ENCODE results near the gene CYB5R4.

DNA sequence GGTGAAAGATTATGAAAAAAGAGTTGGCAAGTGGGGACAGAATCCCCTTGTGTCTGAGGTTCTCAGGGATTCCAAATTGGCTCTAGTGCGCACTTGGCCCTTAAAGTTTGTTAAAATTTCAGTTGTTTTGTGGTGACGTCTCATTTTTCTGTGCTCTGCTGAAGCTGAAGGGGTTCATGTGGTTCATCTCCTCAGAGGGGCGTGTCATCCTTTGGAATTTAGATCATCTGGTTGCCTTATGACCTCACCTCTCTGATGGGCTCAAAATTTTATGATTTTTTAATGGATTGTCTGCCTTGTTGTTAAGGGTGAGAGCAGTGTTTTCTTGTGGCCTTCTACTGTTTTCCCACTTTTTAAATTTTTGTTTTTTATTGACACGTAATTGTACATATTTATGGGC is 20.3 kb downstream of the CYB5R4 start:
- TF ChIP-seq, protein P1, sequence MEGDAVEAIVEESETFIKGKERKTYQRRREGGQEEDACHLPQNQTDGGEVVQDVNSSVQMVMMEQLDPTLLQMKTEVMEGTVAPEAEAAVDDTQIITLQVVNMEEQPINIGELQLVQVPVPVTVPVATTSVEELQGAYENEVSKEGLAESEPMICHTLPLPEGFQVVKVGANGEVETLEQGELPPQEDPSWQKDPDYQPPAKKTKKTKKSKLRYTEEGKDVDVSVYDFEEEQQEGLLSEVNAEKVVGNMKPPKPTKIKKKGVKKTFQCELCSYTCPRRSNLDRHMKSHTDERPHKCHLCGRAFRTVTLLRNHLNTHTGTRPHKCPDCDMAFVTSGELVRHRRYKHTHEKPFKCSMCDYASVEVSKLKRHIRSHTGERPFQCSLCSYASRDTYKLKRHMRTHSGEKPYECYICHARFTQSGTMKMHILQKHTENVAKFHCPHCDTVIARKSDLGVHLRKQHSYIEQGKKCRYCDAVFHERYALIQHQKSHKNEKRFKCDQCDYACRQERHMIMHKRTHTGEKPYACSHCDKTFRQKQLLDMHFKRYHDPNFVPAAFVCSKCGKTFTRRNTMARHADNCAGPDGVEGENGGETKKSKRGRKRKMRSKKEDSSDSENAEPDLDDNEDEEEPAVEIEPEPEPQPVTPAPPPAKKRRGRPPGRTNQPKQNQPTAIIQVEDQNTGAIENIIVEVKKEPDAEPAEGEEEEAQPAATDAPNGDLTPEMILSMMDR (IDR thresholded peaks at IDR 0.05 in 8 of 11, conservative IDR thresholded peaks at IDR 0.05 in 3 of 11), result no peak
- no peak for TF ChIP-seq POLR2A (IDR thresholded peaks at IDR 0.05)
